PC-3 (cell line): ENCODE data around the gene C4orf50.

Source experiments
- EZH2 ChIP-seq: fragments of 300-600 bp; sonication (generic); IDR thresholded peaks from one replicate; pipeline ENCODE4 v1.6.1; 2017; ENCODE audit warnings: antibody characterized with exemption, mild to moderate bottlenecking, low read length; ENCODE audit not compliant: unreplicated experiment
- EZH2phosphoT487 ChIP-seq: fragments of 300-600 bp; sonication (generic); IDR thresholded peaks from 2 replicates; pipeline ENCODE4 v1.6.1; 2018; ENCODE audit warnings: mild to moderate bottlenecking, antibody characterized with exemption, low read length, borderline replicate concordance
- TF ChIP-seq, protein P1 (sequence below): fragments of 300-600 bp; sonication (generic); conservative IDR thresholded peaks from 2 replicates; pipeline ENCODE4 v1.5.1; 2017; ENCODE audit warnings: antibody characterized with exemption, low read depth, mild to moderate bottlenecking, low read length

GRCh38 chr4:5980436-5981155 is 37.6 kb downstream of the C4orf50 start:
- no peak for TF ChIP-seq EZH2
- TF ChIP-seq, protein P1, sequence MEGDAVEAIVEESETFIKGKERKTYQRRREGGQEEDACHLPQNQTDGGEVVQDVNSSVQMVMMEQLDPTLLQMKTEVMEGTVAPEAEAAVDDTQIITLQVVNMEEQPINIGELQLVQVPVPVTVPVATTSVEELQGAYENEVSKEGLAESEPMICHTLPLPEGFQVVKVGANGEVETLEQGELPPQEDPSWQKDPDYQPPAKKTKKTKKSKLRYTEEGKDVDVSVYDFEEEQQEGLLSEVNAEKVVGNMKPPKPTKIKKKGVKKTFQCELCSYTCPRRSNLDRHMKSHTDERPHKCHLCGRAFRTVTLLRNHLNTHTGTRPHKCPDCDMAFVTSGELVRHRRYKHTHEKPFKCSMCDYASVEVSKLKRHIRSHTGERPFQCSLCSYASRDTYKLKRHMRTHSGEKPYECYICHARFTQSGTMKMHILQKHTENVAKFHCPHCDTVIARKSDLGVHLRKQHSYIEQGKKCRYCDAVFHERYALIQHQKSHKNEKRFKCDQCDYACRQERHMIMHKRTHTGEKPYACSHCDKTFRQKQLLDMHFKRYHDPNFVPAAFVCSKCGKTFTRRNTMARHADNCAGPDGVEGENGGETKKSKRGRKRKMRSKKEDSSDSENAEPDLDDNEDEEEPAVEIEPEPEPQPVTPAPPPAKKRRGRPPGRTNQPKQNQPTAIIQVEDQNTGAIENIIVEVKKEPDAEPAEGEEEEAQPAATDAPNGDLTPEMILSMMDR: no peak
- TF ChIP-seq EZH2phosphoT487: no peak
